Kasumi-1 (cell line): ENCODE measurements around the gene CYP1B1.
"Not testable (repeated sequence)": the region's sequence is repeated elsewhere in the genome, so short reads cannot be mapped to it uniquely, and the experiment has no call there.

Experiments
- DNase-seq, 2 experiments: peaks; one replicate each; lab custom pipeline; 2025; lab: John Stamatoyannopoulos, UW

CYP1B1 gene

GRCh38 chr2:38032946-38033345, 43.0 kb downstream of the CYP1B1 start:
- DNase-seq = no peak

DNA sequence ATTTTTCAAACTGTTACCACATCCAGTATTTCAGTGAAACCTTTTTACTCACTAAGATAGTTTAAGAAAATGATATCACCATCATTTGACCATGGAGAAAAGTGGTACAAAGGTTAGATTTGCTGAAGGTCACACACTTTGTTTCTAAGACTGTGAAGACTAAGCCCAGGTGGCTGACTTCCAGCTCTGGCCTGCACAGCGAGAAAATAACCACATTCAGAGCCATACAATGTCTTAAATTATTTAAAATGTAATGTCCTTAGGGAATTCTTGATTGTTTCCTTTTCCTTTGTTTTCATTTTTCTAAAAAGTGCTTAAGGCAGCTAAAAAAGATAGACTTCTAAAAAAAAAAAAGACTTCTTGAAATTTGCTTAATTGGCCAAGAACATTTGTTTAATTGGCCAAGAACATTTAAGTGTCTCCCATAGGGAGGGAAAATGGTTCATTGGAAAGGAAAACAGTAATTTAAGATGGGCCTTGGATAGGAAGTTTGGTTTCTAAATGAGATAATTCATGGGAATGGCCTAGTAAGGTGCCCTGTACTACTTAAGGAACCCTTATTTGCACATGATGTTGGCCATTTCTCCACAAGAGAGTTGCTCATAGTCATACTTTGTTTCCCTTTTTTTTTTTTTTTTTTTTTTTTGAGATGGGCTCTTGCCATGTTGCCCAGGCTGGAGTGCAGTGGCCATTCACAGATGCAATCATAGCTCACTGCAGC, 45.2 kb downstream of the CYP1B1 start:
- no peak for DNase-seq

- DNase-seq = no peak
These were observed 46.4 kb downstream of the CYP1B1 start for GRCh38 chr2:38029512-38029911.

DNA sequence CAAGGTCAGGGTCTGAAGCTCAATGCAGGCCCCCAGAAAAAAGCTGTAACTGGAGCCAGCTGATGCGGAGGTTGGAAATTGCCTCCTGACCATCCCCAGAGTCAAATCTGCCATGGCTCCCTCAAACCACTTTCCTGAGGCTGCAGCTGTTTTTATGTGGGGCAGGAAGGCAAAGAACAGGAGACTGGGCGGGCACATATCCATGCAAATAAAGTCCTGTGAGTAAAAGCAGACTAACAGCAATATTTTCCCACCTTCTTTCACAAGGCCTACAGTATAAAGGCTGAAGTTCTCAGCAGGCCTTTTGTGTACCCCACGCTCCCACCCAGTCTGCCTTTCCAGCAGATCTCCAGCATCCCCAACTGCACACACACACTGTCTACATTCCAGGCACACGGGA, 47.1 kb downstream of the CYP1B1 start:
- DNase-seq = no peak

GRCh38 chr2:38026846-38027245, 49.1 kb downstream of the CYP1B1 start:
- DNase-seq = no peak

- no peak for DNase-seq
These were observed 54.4 kb downstream of the CYP1B1 start for GRCh38 chr2:38021589-38021988.

GRCh38 chr2:38020359-38021069, 55.4 kb downstream of the CYP1B1 start:
- not testable (repeated sequence) for DNase-seq

GRCh38 chr2:38017836-38018235, 58.1 kb downstream of the CYP1B1 start:
- no peak for DNase-seq
